Peyer's patch (tissue), 4 donors: ENCODE data around the gene STK17B.

Experiments used
- POLR2A ChIP-seq, 2 donors: fragments of 450-650 bp; IDR thresholded peaks; one replicate each; pipeline ENCODE4 v1.5.1; 2017; ENCODE audit warnings: antibody characterized with exemption in 2 of 2, mild to moderate bottlenecking in 2 of 2, moderate library complexity in 2 of 2
- TF ChIP-seq, protein P1 (sequence below), 6 experiments: fragments of 450-650 bp in 4 of 6; fragments of 200-600 bp in 2 of 6; sonication (generic) in 1 of 6; IDR thresholded peaks; one replicate each; pipeline ENCODE4 v1.5.1; 2017 to 2019; ENCODE audit warnings: antibody characterized with exemption in 6 of 6, mild to moderate bottlenecking in 3 of 6, moderate library complexity in 1 of 6

DNA sequence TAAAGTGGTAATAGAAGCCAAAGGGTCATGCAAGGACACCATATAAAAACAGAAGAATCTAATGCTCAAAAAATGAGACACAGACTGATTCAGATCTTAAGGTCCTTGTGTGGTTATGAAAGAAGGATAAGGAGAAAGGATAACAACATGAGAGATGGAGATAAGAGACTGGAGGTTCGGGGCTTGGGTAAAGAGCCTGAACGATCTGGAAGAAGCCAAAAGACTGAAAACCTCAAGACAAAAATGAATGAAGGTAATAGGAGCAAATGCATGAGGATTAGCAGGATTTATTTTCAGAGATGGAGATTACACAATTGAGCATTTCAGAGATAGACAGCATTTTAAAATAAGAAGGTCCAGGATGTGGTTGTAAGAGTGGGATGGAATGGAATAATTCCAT lies 26.1 kb downstream of the STK17B start:
- TF ChIP-seq, protein P1, sequence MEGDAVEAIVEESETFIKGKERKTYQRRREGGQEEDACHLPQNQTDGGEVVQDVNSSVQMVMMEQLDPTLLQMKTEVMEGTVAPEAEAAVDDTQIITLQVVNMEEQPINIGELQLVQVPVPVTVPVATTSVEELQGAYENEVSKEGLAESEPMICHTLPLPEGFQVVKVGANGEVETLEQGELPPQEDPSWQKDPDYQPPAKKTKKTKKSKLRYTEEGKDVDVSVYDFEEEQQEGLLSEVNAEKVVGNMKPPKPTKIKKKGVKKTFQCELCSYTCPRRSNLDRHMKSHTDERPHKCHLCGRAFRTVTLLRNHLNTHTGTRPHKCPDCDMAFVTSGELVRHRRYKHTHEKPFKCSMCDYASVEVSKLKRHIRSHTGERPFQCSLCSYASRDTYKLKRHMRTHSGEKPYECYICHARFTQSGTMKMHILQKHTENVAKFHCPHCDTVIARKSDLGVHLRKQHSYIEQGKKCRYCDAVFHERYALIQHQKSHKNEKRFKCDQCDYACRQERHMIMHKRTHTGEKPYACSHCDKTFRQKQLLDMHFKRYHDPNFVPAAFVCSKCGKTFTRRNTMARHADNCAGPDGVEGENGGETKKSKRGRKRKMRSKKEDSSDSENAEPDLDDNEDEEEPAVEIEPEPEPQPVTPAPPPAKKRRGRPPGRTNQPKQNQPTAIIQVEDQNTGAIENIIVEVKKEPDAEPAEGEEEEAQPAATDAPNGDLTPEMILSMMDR (IDR thresholded peaks at IDR 0.05) = no peak
- no peak for TF ChIP-seq POLR2A (IDR thresholded peaks at IDR 0.05)
